Neural progenitor cell (in vitro differentiated cells): ENCODE results near the gene PGAM5. TPM values are rescaled to one million over a fixed set of nuclear protein-coding genes. Genes with fewer than 3 reads are reported as not detected.

Experiments used
- DNase-seq: peaks from one replicate; pipeline ENCODE4 v3.0.0-alpha.2; 2016; ENCODE audit warnings: low spot score
- H2AFZ ChIP-seq: fragments of 200-600 bp; sonication (generic); replicated peaks from 2 replicates; pipeline ENCODE4 v1.6.1; 2016; ENCODE audit warnings: antibody characterized with exemption
- H3F3A ChIP-seq: fragments of 200-600 bp; sonication (generic); 2 replicates; pipeline ENCODE4 v1.6.1; 2016; ENCODE audit warnings: antibody characterized with exemption, low read depth
- H3K27ac ChIP-seq: fragments of 200-600 bp; sonication (generic); 2 replicates; pipeline ENCODE4 v1.5.1; 2016; ENCODE audit warnings: mild to moderate bottlenecking
- H3K27me3 ChIP-seq: fragments of 200-600 bp; sonication (generic); 2 replicates; pipeline ENCODE4 v1.6.1; 2016; ENCODE audit warnings: mild to moderate bottlenecking, moderate library complexity
- H3K36me3 ChIP-seq: fragments of 200-600 bp; sonication (generic); 2 replicates; pipeline ENCODE4 v1.5.1; 2016
- H3K4me1 ChIP-seq: fragments of 200-600 bp; sonication (generic); 2 replicates; pipeline ENCODE4 v1.6.1; 2016; ENCODE audit warnings: mixed run types
- H3K4me2 ChIP-seq: fragments of 200-600 bp; sonication (generic); 2 replicates; pipeline ENCODE4 v1.6.1; 2016
- H3K4me3 ChIP-seq: fragments of 200-600 bp; sonication (generic); 2 replicates; pipeline ENCODE4 v1.5.1; 2016
- H3K79me2 ChIP-seq: fragments of 200-600 bp; sonication (generic); 2 replicates; pipeline ENCODE4 v1.6.1; 2016; ENCODE audit warnings: low read depth
- H3K9ac ChIP-seq: fragments of 200-600 bp; sonication (generic); 2 replicates; pipeline ENCODE4 v1.6.1; 2016
- H3K9me3 ChIP-seq: fragments of 200-600 bp; sonication (generic); 2 replicates; pipeline ENCODE4 v1.5.1; 2016; ENCODE audit warnings: low read depth
- H4K20me1 ChIP-seq: fragments of 200-600 bp; sonication (generic); 2 replicates; pipeline ENCODE4 v1.6.1; 2016; ENCODE audit warnings: low read depth
- H3K27ac Mint-ChIP-seq: 3 replicates; pipeline ENCODE4 v1.8.0; 2021; ENCODE audit warnings: mixed read lengths
- H3K27me3 Mint-ChIP-seq: 2 replicates; pipeline ENCODE4 v1.8.0; 2022; ENCODE audit warnings: low read depth, mild to moderate bottlenecking, inconsistent platforms, moderate library complexity, mixed read lengths; ENCODE audit not compliant: insufficient read depth
- H3K36me3 Mint-ChIP-seq: 3 replicates; pipeline ENCODE4 v1.8.0; 2021; ENCODE audit warnings: mixed read lengths
- H3K4me1 Mint-ChIP-seq: 3 replicates; pipeline ENCODE4 v1.8.0; 2021; ENCODE audit warnings: mixed read lengths
- H3K4me3 Mint-ChIP-seq: 3 replicates; pipeline ENCODE4 v1.8.0; 2021; ENCODE audit warnings: mild to moderate bottlenecking, moderate library complexity, mixed read lengths
- H3K9me3 Mint-ChIP-seq: 3 replicates; pipeline ENCODE4 v1.8.0; 2020; ENCODE audit warnings: mixed read lengths
- CTCF ChIP-seq: fragments of 200-600 bp; sonication (generic); IDR thresholded peaks from 2 replicates; pipeline ENCODE4 v1.5.1; 2017; ENCODE audit warnings: antibody characterized with exemption, mild to moderate bottlenecking
- EZH2 ChIP-seq: fragments of 200-600 bp; sonication (generic); IDR thresholded peaks from 2 replicates; pipeline ENCODE4 v1.6.1; 2017; ENCODE audit warnings: antibody characterized with exemption, mild to moderate bottlenecking, moderate library complexity
- EZH2phosphoT487 ChIP-seq: fragments of 200-600 bp; sonication (generic); IDR thresholded peaks from 2 replicates; pipeline ENCODE4 v1.6.1; 2017; ENCODE audit warnings: antibody characterized with exemption
- total RNA-seq: library from RNA; depleted of rRNA; stranded (reverse); fragments of >200 nt; gene quantifications from 2 replicates; pipeline ENCODE4 v1.2.3, GENCODE V29; 2015; ENCODE audit warnings: low replicate concordance

Gene PGAM5
- total RNA-seq, 1 donor from 2014 or later: 41.3 TPM

GRCh38 chr12:132662901-132663755, 47.5 kb upstream of the PGAM5 start:
- H3K4me1 Mint-ChIP-seq: no peaks in the 10 kb centered on the region
- peaks cover 40% of the 10 kb centered on the region for H3K36me3 Mint-ChIP-seq
- Histone ChIP-seq H2AFZ (no peak overlapping the region), H3F3A (no peaks in the 10 kb centered on the region), H3K4me3 (no peak overlapping the region), H3K9me3 (no peaks in the 10 kb centered on the region), H4K20me1 (no peaks in the 10 kb centered on the region), H3K9ac (no peak overlapping the region), H3K79me2 (no peaks in the 10 kb centered on the region), H3K27me3 (no peaks in the 10 kb centered on the region), H3K4me2 (no peak overlapping the region), H3K27ac (no peak overlapping the region), H3K36me3 (no peaks in the 10 kb centered on the region), H3K4me1 (no peaks in the 10 kb centered on the region)
- no peak for DNase-seq
- H3K27ac Mint-ChIP-seq: peak overlapping the region; percentile 54
- H3K27me3 Mint-ChIP-seq: no peaks in the 10 kb centered on the region
- TF ChIP-seq EZH2 (no peak), EZH2phosphoT487 (no peak), CTCF (no peak)
- H3K4me3 Mint-ChIP-seq: no peak overlapping the region
- no peaks in the 10 kb centered on the region for H3K9me3 Mint-ChIP-seq

GRCh38 chr12:132664206-132665148, 46.2 kb upstream of the PGAM5 start:
- Histone ChIP-seq H3K27me3 (no peaks in the 10 kb centered on the region), H3F3A (no peaks in the 10 kb centered on the region), H3K36me3 (no peaks in the 10 kb centered on the region), H4K20me1 (no peaks in the 10 kb centered on the region), H3K4me1 (no peaks in the 10 kb centered on the region), H3K4me3 (no peak overlapping the region), H3K79me2 (no peaks in the 10 kb centered on the region), H3K27ac (no peak overlapping the region), H3K9me3 (no peaks in the 10 kb centered on the region), H2AFZ (no peak overlapping the region), H3K9ac (no peak overlapping the region), H3K4me2 (no peak overlapping the region)
- H3K27ac Mint-ChIP-seq: no peak overlapping the region
- no peaks in the 10 kb centered on the region for H3K27me3 Mint-ChIP-seq
- DNase-seq: no peak
- H3K4me3 Mint-ChIP-seq: no peak overlapping the region
- H3K9me3 Mint-ChIP-seq: no peaks in the 10 kb centered on the region
- TF ChIP-seq EZH2 (no peak), EZH2phosphoT487 (no peak), CTCF (no peak)
- peaks cover 40% of the 10 kb centered on the region for H3K36me3 Mint-ChIP-seq
- no peaks in the 10 kb centered on the region for H3K4me1 Mint-ChIP-seq

- no peaks in the 10 kb centered on the region for H3K27me3 ChIP-seq
- H4K20me1 ChIP-seq: no peaks in the 10 kb centered on the region
- no peaks in the 10 kb centered on the region for H3F3A ChIP-seq
- H3K79me2 ChIP-seq: no peaks in the 10 kb centered on the region
- H3K9ac ChIP-seq: no peak overlapping the region
- Mint-ChIP-seq H3K4me3 (no peak overlapping the region), H3K9me3 (no peaks in the 10 kb centered on the region), H3K27ac (no peak overlapping the region), H3K4me1 (no peaks in the 10 kb centered on the region), H3K36me3 (peaks cover 43% of the 10 kb centered on the region), H3K27me3 (no peaks in the 10 kb centered on the region)
- no peak overlapping the region for H3K4me3 ChIP-seq
- DNase-seq: no peak
- no peaks in the 10 kb centered on the region for H3K36me3 ChIP-seq
- no peaks in the 10 kb centered on the region for H3K9me3 ChIP-seq
- no peak overlapping the region for H3K4me2 ChIP-seq
- H3K27ac ChIP-seq: no peak overlapping the region
- TF ChIP-seq EZH2 (no peak), EZH2phosphoT487 (no peak)
- H3K4me1 ChIP-seq: no peaks in the 10 kb centered on the region
- no peak overlapping the region for H2AFZ ChIP-seq
These were observed 45.5 kb upstream of the PGAM5 start for GRCh38 chr12:132665149-132665491.
